Measurements from ENCODE around the gene PMM2. TPM values are rescaled to one million over a fixed set of nuclear protein-coding genes. Genes with fewer than 3 reads are reported as not detected.
A peak's percentile ranks its signal among the peaks of the same experiment; 100 is the strongest.

The PMM2 gene
- total and polyA plus RNA-seq, 2 experiments from 2014 or later, result 38.2 to 60.4 TPM

GRCh38 chr16:8847623-8848022 lies 50.0 kb downstream of the PMM2 start:
- Histone ChIP-seq H2AFZ (no peak overlapping the region), H3K36me3 (ENCODE audit: insufficient read depth) (0 out of 2 replicates have a peak, but pooled peaks cover 3% of the 10 kb centered on the region), H3K27me3 (ENCODE audit: insufficient read depth) (no peaks in the 10 kb centered on the region), H3K27ac (ENCODE audit: low read depth) (peak overlapping the region; percentile 69; the same call in 1 of the 2 replicates), H3K9me2 (ENCODE audit: insufficient read depth) (no peaks in the 10 kb centered on the region), H3F3A (replicated peaks; ENCODE audit: low read depth) (peaks cover 29% of the 10 kb centered on the region), H3K79me2 (replicated peaks; ENCODE audit: insufficient read depth) (peaks cover 20% of the 10 kb centered on the region), H3K4me1 (ENCODE audit: insufficient read depth) (peaks cover 21% of the 10 kb centered on the region), H4K20me1 (replicated peaks; ENCODE audit: insufficient read depth) (peaks cover 3% of the 10 kb centered on the region; the same call in 1 of the 2 replicates), H3K4me2 (no peak overlapping the region), H3K4me3 (no peak overlapping the region)
- Mint-ChIP-seq H3K27ac (peak overlapping the region; percentile 35; the same call in 1 of the 2 replicates), H3K9me3 (peaks cover 3% of the 10 kb centered on the region; the same call in 1 of the 3 replicates), H3K4me3 (no peak overlapping the region), H3K27me3 (ENCODE audit: insufficient read depth, low read depth, poor library complexity) (peaks cover 38% of the 10 kb centered on the region), H3K36me3 (ENCODE audit: low read depth) (peaks cover 50% of the 10 kb centered on the region), H3K4me1 (peaks cover 49% of the 10 kb centered on the region)
- ATAC-seq, result no peak
- TF ChIP-seq STAT1 (IDR thresholded peaks at IDR 0.05; ENCODE audit: unreplicated experiment) (no peak), EZH2 (IDR thresholded peaks at IDR 0.05; ENCODE audit: low read depth, unreplicated experiment) (no peak), NANOG (IDR thresholded peaks at IDR 0.05; ENCODE audit: borderline replicate concordance) (no peak), ZNF114 (CRISPR knock-in tag; IDR thresholded peaks at IDR 0.05) (no peak), POLR2AphosphoS5 (IDR thresholded peaks at IDR 0.05; ENCODE audit: low read depth) (0 out of 2 replicates have a peak, but pooled peaks have one; percentile 25), JUNB (IDR thresholded peaks at IDR 0.05; ENCODE audit: unreplicated experiment) (no peak), EZH2phosphoT487 (IDR thresholded peaks at IDR 0.05; ENCODE audit: unreplicated experiment) (no peak), CREB1 (CRISPR knock-in tag; IDR thresholded peaks at IDR 0.05; ENCODE audit: low read depth) (no peak)
- no peak for DNase-seq (ENCODE audit: low spot score)

GRCh38 chr16:8848231-8848938 lies 50.7 kb downstream of the PMM2 start:
- H2AFZ ChIP-seq, result no peak overlapping the region
- peaks cover 20% of the 10 kb centered on the region for H3K79me2 ChIP-seq (replicated peaks; ENCODE audit: insufficient read depth)
- Mint-ChIP-seq H3K4me3 (no peak overlapping the region), H3K27me3 (ENCODE audit: insufficient read depth, low read depth, poor library complexity) (peaks cover 39% of the 10 kb centered on the region), H3K9me3 (peaks cover 3% of the 10 kb centered on the region; the same call in 1 of the 3 replicates), H3K36me3 (ENCODE audit: low read depth) (peaks cover 58% of the 10 kb centered on the region), H3K27ac (peak overlapping the region; percentile 30; the same call in 1 of the 2 replicates), H3K4me1 (peaks cover 52% of the 10 kb centered on the region)
- no peaks in the 10 kb centered on the region for H3K27me3 ChIP-seq (ENCODE audit: insufficient read depth)
- DNase-seq (ENCODE audit: low spot score) (no peak), ATAC-seq (no peak)
- peaks cover 3% of the 10 kb centered on the region; the same call in 1 of the 2 replicates for H4K20me1 ChIP-seq (replicated peaks; ENCODE audit: insufficient read depth)
- H3K4me3 ChIP-seq, result no peak overlapping the region
- H3K27ac ChIP-seq (ENCODE audit: low read depth), result peak overlapping the region; percentile 84
- H3K9me2 ChIP-seq (ENCODE audit: insufficient read depth), result no peaks in the 10 kb centered on the region
- peaks cover 36% of the 10 kb centered on the region for H3F3A ChIP-seq (replicated peaks; ENCODE audit: low read depth)
- peaks cover 10% of the 10 kb centered on the region; the same call in 1 of the 2 replicates for H3K36me3 ChIP-seq (ENCODE audit: insufficient read depth)
- H3K4me1 ChIP-seq (ENCODE audit: insufficient read depth), result peaks cover 26% of the 10 kb centered on the region
- no peak for TF ChIP-seq EZH2phosphoT487 (IDR thresholded peaks at IDR 0.05; ENCODE audit: unreplicated experiment)
- TF ChIP-seq STAT1 (IDR thresholded peaks at IDR 0.05; ENCODE audit: unreplicated experiment), result no peak
- H3K4me2 ChIP-seq, result no peak overlapping the region

GRCh38 chr16:8848939-8849391 lies 51.3 kb downstream of the PMM2 start:
- Histone ChIP-seq H3K36me3 (ENCODE audit: insufficient read depth) (peaks cover 15% of the 10 kb centered on the region; the same call in 1 of the 2 replicates), H4K20me1 (replicated peaks; ENCODE audit: insufficient read depth) (peaks cover 3% of the 10 kb centered on the region; the same call in 1 of the 2 replicates), H3K27ac (ENCODE audit: low read depth) (peak overlapping the region; percentile 84), H3K4me2 (peak overlapping the region; percentile 48), H2AFZ (no peak overlapping the region), H3K4me3 (no peak overlapping the region), H3K79me2 (replicated peaks; ENCODE audit: insufficient read depth) (peaks cover 18% of the 10 kb centered on the region), H3K9me2 (ENCODE audit: insufficient read depth) (no peaks in the 10 kb centered on the region), H3K27me3 (ENCODE audit: insufficient read depth) (no peaks in the 10 kb centered on the region), H3F3A (replicated peaks; ENCODE audit: low read depth) (peaks cover 41% of the 10 kb centered on the region), H3K4me1 (ENCODE audit: insufficient read depth) (peaks cover 28% of the 10 kb centered on the region)
- peaks cover 64% of the 10 kb centered on the region for H3K36me3 Mint-ChIP-seq (ENCODE audit: low read depth)
- H3K4me1 Mint-ChIP-seq, result peaks cover 49% of the 10 kb centered on the region
- peak overlapping the region; percentile 88 for H3K27ac Mint-ChIP-seq
- peaks cover 3% of the 10 kb centered on the region; the same call in 1 of the 3 replicates for H3K9me3 Mint-ChIP-seq
- H3K27me3 Mint-ChIP-seq (ENCODE audit: insufficient read depth, low read depth, poor library complexity), result peaks cover 36% of the 10 kb centered on the region
- no peak overlapping the region; the same call in 2 of the 3 replicates for H3K4me3 Mint-ChIP-seq
- no peak for DNase-seq (ENCODE audit: low spot score)
- TF ChIP-seq ETS1 (IDR thresholded peaks at IDR 0.05), result no peak
- TF ChIP-seq POLR2AphosphoS5 (IDR thresholded peaks at IDR 0.05; ENCODE audit: low read depth), result peak; percentile 36; the same call in 1 of the 2 replicates
- ATAC-seq, result no peak; the same call in 2 of the 3 replicates
